Stimulated activated CD8-positive, alpha-beta memory T cell treated with anti-CD3 and anti-CD28 coated beads, Interleukin-12 subunit alpha, Interleukin-12 subunit beta, amount 100 ng/mL, for 1 hour (primary cell): ENCODE results near the gene INTS1.
"Not testable (repeated sequence)": the region's sequence is repeated elsewhere in the genome, so short reads cannot be mapped to it uniquely, and the experiment has no call there.

Experiments used
- DNase-seq: peaks from one replicate; pipeline ENCODE4 v3.0.0-alpha.2; 2020; ENCODE audit warnings: low read depth

Gene INTS1

DNA sequence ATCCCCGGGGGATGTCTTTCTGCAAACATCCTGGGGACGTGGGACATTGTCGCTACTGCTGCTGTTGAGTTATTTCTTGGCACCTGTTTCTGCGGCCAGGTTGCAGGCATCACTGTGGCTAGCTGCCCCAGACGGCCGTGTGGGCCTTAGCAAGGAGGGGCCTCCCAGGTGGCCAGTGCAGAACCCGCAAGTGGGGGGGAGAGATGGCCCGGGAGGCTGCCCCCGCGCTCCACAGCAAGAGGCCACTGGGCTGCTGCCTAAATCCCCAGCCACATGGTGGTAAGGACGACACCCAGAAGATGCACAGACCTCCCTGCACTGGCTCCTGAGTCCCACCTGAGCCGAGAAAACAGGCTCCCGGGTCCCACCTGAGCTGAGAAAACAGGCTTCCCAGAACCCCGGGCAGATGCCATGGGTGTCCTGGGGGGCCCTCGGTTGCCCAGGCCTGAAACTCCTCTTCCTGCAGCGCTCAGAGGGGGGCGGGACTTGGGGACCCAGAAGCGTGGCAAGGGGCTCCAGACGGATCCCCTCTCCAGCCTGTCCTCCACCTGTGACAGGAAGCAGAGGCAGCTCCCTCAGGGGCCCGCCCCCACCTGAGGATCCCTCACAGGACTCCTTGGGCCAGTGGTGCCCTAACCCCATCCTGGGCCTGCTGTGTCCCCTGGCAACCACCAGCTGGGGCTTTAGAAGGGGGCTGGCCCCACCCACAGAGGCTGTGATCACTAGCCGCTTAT is 25.4 kb upstream of the INTS1 start:
- no peak for DNase-seq

DNA sequence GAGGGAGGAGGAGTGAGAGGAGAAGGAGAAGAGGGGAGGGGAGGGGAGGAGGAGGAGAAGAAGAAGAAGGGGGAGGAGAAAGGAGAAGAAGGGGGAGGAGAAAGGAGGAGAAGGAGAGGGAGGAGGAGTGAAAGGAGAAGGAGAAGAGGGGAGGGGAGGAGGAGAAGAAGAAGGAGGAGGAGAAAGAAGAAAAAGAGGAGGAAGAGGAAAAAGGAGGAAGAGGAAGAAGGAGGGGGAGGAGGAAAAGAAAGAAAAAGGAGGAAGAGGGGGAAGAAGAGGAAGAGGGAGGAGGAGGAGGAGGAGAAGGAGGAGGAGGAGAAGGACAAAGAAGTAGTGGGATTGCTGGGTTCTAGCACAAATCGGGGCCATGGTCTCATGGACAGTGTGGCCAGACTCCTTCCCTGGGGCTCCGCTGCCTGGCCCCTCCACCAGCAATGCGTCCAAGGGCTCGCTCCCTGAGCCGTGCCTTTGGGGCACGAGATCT is 22.1 kb upstream of the INTS1 start:
- no peak for DNase-seq

GRCh38 chr7:1525409-1525808 is 21.2 kb upstream of the INTS1 start:
- no peak for DNase-seq

DNA sequence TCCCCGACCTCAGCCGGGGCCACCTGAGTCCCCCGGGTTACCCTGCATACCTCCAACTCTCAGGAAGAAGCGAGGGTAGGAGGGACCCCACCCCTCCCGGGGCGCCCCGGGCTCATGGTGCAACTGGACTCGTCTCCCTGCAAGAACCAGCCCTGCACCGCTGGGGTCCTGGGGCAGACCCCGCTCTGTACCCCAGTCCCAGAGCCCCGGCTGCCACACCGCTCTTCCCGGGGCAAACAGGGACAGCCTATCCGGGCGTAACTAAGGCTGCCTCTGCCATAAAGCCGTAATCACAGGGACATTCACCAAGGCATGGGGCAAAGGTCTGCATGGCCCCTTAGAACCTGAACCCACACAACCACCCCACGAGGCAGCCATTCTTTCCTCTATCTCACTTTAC is 19.7 kb upstream of the INTS1 start:
- no peak for DNase-seq

- no peak for DNase-seq
Measured at GRCh38 chr7:1523208-1523607, 19.0 kb upstream of the INTS1 start.

DNA sequence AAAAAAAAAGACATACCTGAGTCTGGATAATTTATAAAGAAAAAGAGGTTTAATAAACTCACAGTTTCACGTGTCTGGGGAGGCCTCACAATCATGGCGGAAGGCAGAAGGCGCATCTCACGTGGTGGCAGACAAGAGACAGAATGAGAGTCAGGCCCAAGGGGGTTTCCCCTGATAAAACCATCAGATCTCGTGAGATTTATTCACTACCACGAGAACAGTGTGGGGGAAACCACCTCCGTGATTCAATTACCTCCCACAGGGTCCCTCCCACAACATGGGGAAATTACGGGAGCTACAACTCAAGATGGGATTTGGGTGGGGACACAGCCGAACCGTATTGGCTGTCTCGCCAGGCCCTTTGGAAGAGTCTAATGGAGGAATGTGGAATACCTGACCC is 17.3 kb upstream of the INTS1 start:
- DNase-seq = no peak

GRCh38 chr7:1520539-1521234 is 16.5 kb upstream of the INTS1 start:
- no peak for DNase-seq

DNA sequence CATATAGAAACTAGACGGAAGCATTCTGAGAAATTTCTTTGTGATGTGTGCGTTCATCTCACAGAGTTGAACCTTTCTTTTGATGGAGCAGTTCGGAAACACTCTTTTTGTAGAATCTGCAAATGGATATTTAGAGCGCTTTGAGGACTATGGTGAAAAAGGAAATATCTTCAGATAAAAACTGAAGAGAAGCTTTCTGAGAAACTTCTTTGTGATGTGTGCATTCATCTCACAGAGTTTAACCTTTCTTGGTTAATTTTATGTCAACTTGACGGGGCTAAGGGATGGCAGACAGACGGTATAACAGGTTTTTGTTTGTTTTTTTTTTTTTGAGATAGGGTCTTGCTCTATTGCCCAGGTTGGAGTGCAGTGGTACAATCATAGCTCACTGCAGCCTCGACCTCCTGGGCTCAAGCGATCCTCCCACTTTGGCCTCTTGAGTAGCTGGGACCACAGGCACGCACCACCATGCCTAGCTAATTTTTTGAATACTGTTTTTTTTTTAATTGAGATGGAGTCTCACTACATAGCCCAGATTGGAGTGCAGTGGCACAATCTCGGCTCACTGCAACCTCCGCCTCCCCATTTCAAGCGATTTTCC is 15.2 kb upstream of the INTS1 start:
- not testable (repeated sequence) for DNase-seq

DNA sequence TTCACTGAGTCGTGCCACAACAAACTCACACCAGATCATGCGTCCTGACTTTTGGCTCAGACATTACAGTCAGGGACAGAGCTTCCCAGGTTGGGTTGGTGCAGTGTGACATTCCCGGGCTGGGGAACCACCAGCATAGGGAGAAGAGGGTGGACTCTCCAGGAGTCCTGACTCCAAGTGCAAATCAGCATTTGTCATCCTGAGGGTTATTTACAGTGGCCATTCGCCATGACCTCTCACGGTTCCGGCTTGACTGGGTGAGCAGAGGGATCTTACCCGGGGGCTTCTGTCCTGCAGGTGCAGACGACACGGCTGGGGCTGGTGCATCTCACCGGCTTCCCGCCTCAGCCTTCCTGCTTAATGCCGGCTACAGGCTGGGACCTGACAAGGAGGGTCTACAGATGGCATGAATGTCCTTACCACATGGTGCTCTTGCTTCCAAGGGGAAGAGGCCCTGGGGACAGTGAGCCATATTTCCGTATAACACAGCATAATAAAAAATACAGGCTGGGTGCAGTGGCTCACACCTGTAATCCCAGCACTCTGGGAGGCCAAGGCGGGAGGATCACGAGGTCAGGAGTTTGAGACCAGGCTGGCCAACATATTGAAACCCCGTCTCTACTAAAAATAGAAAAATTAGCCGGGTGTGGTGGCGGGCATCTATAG is 12.5 kb upstream of the INTS1 start:
- no peak for DNase-seq

DNA sequence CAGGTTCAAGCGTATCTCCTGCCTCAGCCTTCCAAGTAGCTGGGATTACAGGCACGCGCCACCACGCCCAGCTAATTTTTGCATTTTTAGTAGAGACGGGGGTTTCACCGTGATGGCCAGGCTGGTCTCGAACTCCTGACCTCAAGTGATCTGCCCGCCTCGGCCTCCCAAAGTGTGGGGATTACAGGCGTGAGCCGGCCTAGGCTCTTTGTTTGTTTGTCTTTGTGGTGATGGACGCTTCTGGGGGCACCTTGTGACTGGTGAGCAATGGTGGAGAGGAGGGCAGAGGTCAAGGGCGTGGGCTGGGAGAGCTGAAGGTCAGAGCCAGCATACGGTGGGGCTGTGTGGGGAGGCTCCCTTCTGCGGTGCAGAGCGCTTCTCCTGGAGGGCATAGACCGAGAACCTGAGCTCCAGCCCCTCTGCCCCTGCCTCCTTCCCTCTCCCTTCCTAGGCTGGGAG is 11.3 kb upstream of the INTS1 start:
- not testable (repeated sequence) for DNase-seq

- DNase-seq = no peak
Measured at GRCh38 chr7:1514995-1515401, 10.8 kb upstream of the INTS1 start.

DNA sequence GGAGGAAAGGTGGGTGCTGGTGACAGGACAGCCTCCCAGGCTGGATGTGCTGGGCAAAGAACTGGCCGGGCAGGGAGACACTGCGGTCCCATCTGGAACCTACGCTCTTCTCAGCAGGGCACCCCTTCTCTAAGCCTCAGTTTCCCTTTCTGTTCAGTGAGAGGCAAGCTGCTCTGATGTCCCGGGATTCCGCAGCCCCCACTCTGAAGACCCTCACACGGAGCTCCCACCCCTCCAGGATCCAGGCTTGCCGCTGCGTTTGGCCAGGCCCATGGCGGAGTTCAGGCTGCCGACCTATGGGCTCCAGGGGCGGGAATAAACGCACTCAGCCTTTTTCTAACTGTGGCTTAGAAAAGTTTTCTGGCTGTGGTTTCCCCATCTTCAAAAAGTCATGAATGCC is 10.2 kb upstream of the INTS1 start:
- DNase-seq = no peak

GRCh38 chr7:1513657-1514095 is 9.5 kb upstream of the INTS1 start:
- DNase-seq = no peak

GRCh38 chr7:1512781-1513656 is 8.8 kb upstream of the INTS1 start:
- no peak for DNase-seq

DNA sequence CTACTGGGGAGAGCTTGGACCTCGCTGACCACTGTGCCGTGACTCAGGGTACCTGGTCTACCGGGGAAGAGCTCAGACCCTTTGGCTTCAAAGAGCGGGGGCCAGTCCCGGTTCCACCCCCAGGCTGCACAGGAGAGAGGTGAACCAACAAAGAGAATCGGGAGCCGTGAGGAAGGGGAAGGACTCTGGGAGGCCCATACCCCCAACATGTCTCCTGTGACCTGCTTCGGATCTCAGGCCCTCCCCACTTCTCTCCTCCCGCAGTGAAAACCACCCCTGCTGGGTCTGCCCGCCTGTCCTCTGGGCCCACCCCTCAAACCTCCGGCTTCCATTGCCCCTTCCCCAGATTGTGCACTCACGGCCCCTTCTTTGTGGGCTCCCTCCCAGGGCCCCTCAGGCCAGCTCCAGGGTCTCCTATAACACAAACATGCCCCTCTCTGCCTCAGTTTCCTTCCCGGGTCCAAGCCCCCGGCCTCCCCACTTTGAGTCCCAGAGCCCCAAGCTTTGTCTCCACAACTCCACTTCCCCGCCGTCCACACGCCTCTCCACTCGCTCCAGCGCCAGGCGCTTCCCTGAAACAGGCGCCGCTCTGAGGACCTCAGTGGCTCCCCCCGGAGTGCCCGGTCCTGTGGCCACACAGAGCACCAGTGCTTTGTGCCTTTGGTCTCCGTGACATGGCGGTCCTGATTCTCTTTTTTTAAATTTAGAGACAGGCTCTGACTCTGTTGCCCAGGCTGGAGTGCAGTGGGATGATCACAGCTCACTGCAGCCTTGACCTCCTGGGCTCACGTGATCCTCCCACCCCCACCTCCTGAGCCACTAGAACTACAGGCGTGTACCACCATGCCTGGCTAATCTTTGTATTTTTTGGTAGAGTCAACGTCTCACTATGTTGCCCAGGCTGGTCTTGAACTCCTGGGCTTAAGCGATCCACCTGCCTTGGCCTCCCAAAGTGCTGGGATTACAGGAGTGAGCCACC is 7.5 kb upstream of the INTS1 start:
- DNase-seq = no peak

GRCh38 chr7:1510780-1511154 is 6.6 kb upstream of the INTS1 start:
- DNase-seq = no peak

- DNase-seq = no peak
Measured at GRCh38 chr7:1509226-1509625, 5.0 kb upstream of the INTS1 start.

- DNase-seq = no peak
Measured at GRCh38 chr7:1508277-1508758, 4.1 kb upstream of the INTS1 start.

DNA sequence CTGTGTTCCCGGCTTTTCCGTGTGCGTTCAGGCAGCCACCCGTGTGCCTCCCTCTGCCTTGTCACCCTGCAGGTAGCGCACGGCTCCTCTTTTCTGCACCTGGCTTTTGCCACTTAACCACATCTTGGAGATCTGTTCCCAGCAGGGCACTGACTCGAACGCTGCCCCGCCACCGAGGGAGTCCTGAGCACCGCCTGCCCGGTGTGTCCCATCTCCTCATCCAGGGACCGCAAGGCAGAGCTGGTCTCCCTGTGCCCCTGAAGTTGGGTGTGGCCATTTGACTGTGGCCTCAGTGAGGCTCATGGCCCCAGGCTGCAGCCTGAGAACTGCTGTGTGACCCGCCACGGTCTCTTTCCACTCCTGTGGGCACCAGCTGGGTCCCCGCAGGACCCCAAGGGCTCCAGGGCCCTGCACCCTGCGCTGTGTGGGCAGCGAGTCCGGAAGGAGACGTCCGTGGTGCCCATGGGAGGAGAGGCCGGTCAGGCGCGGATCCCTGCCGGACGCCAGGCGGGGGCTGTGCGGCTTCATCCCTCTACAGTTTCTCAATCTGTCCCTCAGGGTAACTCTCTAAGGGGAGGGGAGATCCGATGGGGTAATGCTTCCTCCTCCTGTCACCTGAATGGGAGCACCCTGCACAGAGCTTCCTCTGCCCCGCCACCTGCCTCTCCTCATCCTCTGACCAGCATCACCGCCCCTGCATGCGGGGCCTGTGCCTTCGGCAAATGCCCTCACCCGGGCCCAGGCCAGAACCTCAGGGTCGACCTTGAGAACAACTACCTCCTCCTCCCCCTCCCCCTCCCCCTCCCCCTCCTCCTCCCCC is 1.8 kb upstream of the INTS1 start:
- no peak for DNase-seq
